Measurements from ENCODE around the gene NBL1. TPM values are rescaled to one million over a fixed set of nuclear protein-coding genes. Genes with fewer than 3 reads are reported as not detected.

The NBL1 gene
- total RNA-seq, 1 experiment from 2014 or later: 7.9 TPM

- H3K4me1 ChIP-seq (ENCODE audit: insufficient read depth, low read length, poor library complexity, severe bottlenecking): peaks cover 16% of the 10 kb centered on the region
- peak overlapping the region; percentile 85 for H3K4me3 ChIP-seq (ENCODE audit: low read depth, low read length, poor library complexity, severe bottlenecking)
- no peaks in the 10 kb centered on the region for H3K9me3 ChIP-seq (ENCODE audit: low read depth, low read length, poor library complexity, severe bottlenecking)
- TF ChIP-seq EZH2 (IDR thresholded peaks at IDR 0.05; ENCODE audit: borderline replicate concordance, low read depth, low read length, poor library complexity, severe bottlenecking) (no peak), CTCF (conservative IDR thresholded peaks at IDR 0.05; ENCODE audit: low read depth, low read length) (no peak)
- intact Hi-C loops (cut with micrococcal nuclease; ENCODE audit: unreplicated experiment): no loop called here
- CTCF ChIA-PET: interaction anchor here (0.6 kb wide), 1 partner anchor 112 kb away, joined by 11 read pairs; the partner anchor contains the start of gene CAPZB
- H3K27me3 ChIP-seq (replicated peaks; ENCODE audit: insufficient read depth, low read depth, low read length, poor library complexity): no peaks in the 10 kb centered on the region
- POLR2A ChIA-PET (ENCODE audit: low non-redundant PET): no interaction called here
- peaks cover 4% of the 10 kb centered on the region for H3K36me3 ChIP-seq (ENCODE audit: insufficient read depth, low read length, poor library complexity, severe bottlenecking)
- peak overlapping the region; percentile 89 for H3K27ac ChIP-seq (ENCODE audit: low read depth, low read length, poor library complexity, severe bottlenecking)
- BruUV-seq (replicated peaks): TSS peak; percentile 55
- DNase-seq (ENCODE audit: low spot score): peak; percentile 53
Measured at GRCh38 chr1:19597496-19598309, 46.4 kb upstream of the NBL1 start.

- no peaks in the 10 kb centered on the region for H3K9me3 ChIP-seq (ENCODE audit: low read depth, low read length, poor library complexity, severe bottlenecking)
- CTCF ChIA-PET: no interaction called here
- H3K4me3 ChIP-seq (ENCODE audit: low read depth, low read length, poor library complexity, severe bottlenecking): no peak overlapping the region
- no TSS peak for BruUV-seq (replicated peaks)
- H3K36me3 ChIP-seq (ENCODE audit: insufficient read depth, low read length, poor library complexity, severe bottlenecking): peaks cover 4% of the 10 kb centered on the region
- intact Hi-C loops (cut with micrococcal nuclease; ENCODE audit: unreplicated experiment): no loop called here
- no peaks in the 10 kb centered on the region for H3K27me3 ChIP-seq (replicated peaks; ENCODE audit: insufficient read depth, low read depth, low read length, poor library complexity)
- H3K27ac ChIP-seq (ENCODE audit: low read depth, low read length, poor library complexity, severe bottlenecking): no peak overlapping the region
- POLR2A ChIA-PET (ENCODE audit: low non-redundant PET): no interaction called here
- no peak for DNase-seq (ENCODE audit: low spot score)
- TF ChIP-seq CTCF (conservative IDR thresholded peaks at IDR 0.05; ENCODE audit: low read depth, low read length): no peak
- no peak for TF ChIP-seq EZH2 (IDR thresholded peaks at IDR 0.05; ENCODE audit: borderline replicate concordance, low read depth, low read length, poor library complexity, severe bottlenecking)
- peaks cover 16% of the 10 kb centered on the region for H3K4me1 ChIP-seq (ENCODE audit: insufficient read depth, low read length, poor library complexity, severe bottlenecking)
Measured at GRCh38 chr1:19599810-19600209, 44.3 kb upstream of the NBL1 start.

- ChIA-PET CTCF (no interaction called here), POLR2A (ENCODE audit: low non-redundant PET) (no interaction called here)
- no peak overlapping the region for H3K4me3 ChIP-seq (ENCODE audit: low read depth, low read length, poor library complexity, severe bottlenecking)
- no peaks in the 10 kb centered on the region for H3K27me3 ChIP-seq (replicated peaks; ENCODE audit: insufficient read depth, low read depth, low read length, poor library complexity)
- no TSS peak for BruUV-seq (replicated peaks)
- TF ChIP-seq EZH2 (IDR thresholded peaks at IDR 0.05; ENCODE audit: borderline replicate concordance, low read depth, low read length, poor library complexity, severe bottlenecking): no peak
- TF ChIP-seq CTCF (conservative IDR thresholded peaks at IDR 0.05; ENCODE audit: low read depth, low read length): no peak
- DNase-seq (ENCODE audit: low spot score): no peak
- peaks cover 11% of the 10 kb centered on the region for H3K4me1 ChIP-seq (ENCODE audit: insufficient read depth, low read length, poor library complexity, severe bottlenecking)
- H3K36me3 ChIP-seq (ENCODE audit: insufficient read depth, low read length, poor library complexity, severe bottlenecking): peaks cover 4% of the 10 kb centered on the region
- H3K27ac ChIP-seq (ENCODE audit: low read depth, low read length, poor library complexity, severe bottlenecking): no peak overlapping the region
- no peaks in the 10 kb centered on the region for H3K9me3 ChIP-seq (ENCODE audit: low read depth, low read length, poor library complexity, severe bottlenecking)
- intact Hi-C loops (cut with micrococcal nuclease; ENCODE audit: unreplicated experiment): no loop called here
Measured at GRCh38 chr1:19602486-19602885, 41.6 kb upstream of the NBL1 start.
